Measurements from ENCODE around the gene SCNN1B. TPM values are rescaled to one million over a fixed set of nuclear protein-coding genes. Genes with fewer than 3 reads are reported as not detected.

The SCNN1B gene
- total and polyA plus RNA-seq, 3 experiments from 2014 or later = not detected

- Histone ChIP-seq H3K36me3 (ENCODE audit: insufficient read depth, low read length) (no peaks in the 10 kb centered on the region), H3K4me1 (ENCODE audit: insufficient read depth, low read length) (no peaks in the 10 kb centered on the region), H3K27ac (ENCODE audit: low read depth, low read length) (no peak overlapping the region), H3K27me3 (ENCODE audit: insufficient read depth, low read length, poor library complexity, severe bottlenecking) (no peaks in the 10 kb centered on the region), H3K9me3 (ENCODE audit: low read length) (no peaks in the 10 kb centered on the region), H3K4me3 (ENCODE audit: low read length) (no peak overlapping the region)
- H3K36me3 Mint-ChIP-seq = no peaks in the 10 kb centered on the region
- POLR2A ChIA-PET = no interaction called here
- H3K4me1 Mint-ChIP-seq = no peaks in the 10 kb centered on the region
- peaks cover 22 to 50% of the 10 kb centered on the region in 2 donors for H3K27me3 Mint-ChIP-seq
- peaks cover 0 to 2% (median 0%) of the 10 kb centered on the region in 5 donors for H3K9me3 Mint-ChIP-seq
- H3K27ac Mint-ChIP-seq = no peak overlapping the region
- no peak overlapping the region for H3K4me3 Mint-ChIP-seq
- CTCF ChIA-PET = no interaction called here
- no peak for DNase-seq
Measured at GRCh38 chr16:23280483-23280967, 21.6 kb upstream of the SCNN1B start.

- no peak for DNase-seq
- no peaks in the 10 kb centered on the region for H3K36me3 Mint-ChIP-seq
- POLR2A ChIA-PET = no interaction called here
- peaks cover 18 to 48% of the 10 kb centered on the region in 2 donors for H3K27me3 Mint-ChIP-seq
- Histone ChIP-seq H3K36me3 (ENCODE audit: insufficient read depth, low read length) (no peaks in the 10 kb centered on the region), H3K9me3 (ENCODE audit: low read length) (no peaks in the 10 kb centered on the region), H3K4me3 (ENCODE audit: low read length) (no peak overlapping the region), H3K27me3 (ENCODE audit: insufficient read depth, low read length, poor library complexity, severe bottlenecking) (no peaks in the 10 kb centered on the region), H3K4me1 (ENCODE audit: insufficient read depth, low read length) (no peaks in the 10 kb centered on the region), H3K27ac (ENCODE audit: low read depth, low read length) (no peak overlapping the region)
- H3K9me3 Mint-ChIP-seq = no peaks in the 10 kb centered on the region
- H3K27ac Mint-ChIP-seq = no peak overlapping the region
- CTCF ChIA-PET = no interaction called here
- H3K4me3 Mint-ChIP-seq = no peak overlapping the region
- no peaks in the 10 kb centered on the region for H3K4me1 Mint-ChIP-seq
Measured at GRCh38 chr16:23282568-23282967, 19.5 kb upstream of the SCNN1B start.

GRCh38 chr16:23283571-23283970 lies 18.5 kb upstream of the SCNN1B start:
- peaks cover 18 to 39% of the 10 kb centered on the region in 2 donors for H3K27me3 Mint-ChIP-seq
- CTCF ChIA-PET = no interaction called here

GRCh38 chr16:23284584-23284983 lies 17.5 kb upstream of the SCNN1B start:
- Mint-ChIP-seq H3K27ac (no peak overlapping the region), H3K9me3 (no peaks in the 10 kb centered on the region), H3K36me3 (no peaks in the 10 kb centered on the region), H3K4me3 (no peak overlapping the region), H3K4me1 (no peaks in the 10 kb centered on the region), H3K27me3 (peaks cover 13 to 34% of the 10 kb centered on the region in 2 donors)
- DNase-seq = no peak
- CTCF ChIA-PET = no interaction called here
- H3K4me3 ChIP-seq (ENCODE audit: low read length) = no peak overlapping the region
- no peaks in the 10 kb centered on the region for H3K9me3 ChIP-seq (ENCODE audit: low read length)
- POLR2A ChIA-PET = no interaction called here
- H3K4me1 ChIP-seq (ENCODE audit: insufficient read depth, low read length) = no peaks in the 10 kb centered on the region
- H3K27me3 ChIP-seq (ENCODE audit: insufficient read depth, low read length, poor library complexity, severe bottlenecking) = no peaks in the 10 kb centered on the region
- no peaks in the 10 kb centered on the region for H3K36me3 ChIP-seq (ENCODE audit: insufficient read depth, low read length)
- no peak overlapping the region for H3K27ac ChIP-seq (ENCODE audit: low read depth, low read length)

More at GRCh38 chr16:23283571-23283970, 18.5 kb upstream of the SCNN1B start:
- H3K27me3 ChIP-seq (ENCODE audit: insufficient read depth, low read length, poor library complexity, severe bottlenecking) = no peaks in the 10 kb centered on the region
- H3K4me3 ChIP-seq (ENCODE audit: low read length) = no peak overlapping the region
- Mint-ChIP-seq H3K9me3 (no peaks in the 10 kb centered on the region), H3K27ac (no peak overlapping the region), H3K4me1 (no peaks in the 10 kb centered on the region), H3K36me3 (no peaks in the 10 kb centered on the region), H3K4me3 (no peak overlapping the region)
- H3K4me1 ChIP-seq (ENCODE audit: insufficient read depth, low read length) = no peaks in the 10 kb centered on the region
- H3K27ac ChIP-seq (ENCODE audit: low read depth, low read length) = no peak overlapping the region
- no peaks in the 10 kb centered on the region for H3K9me3 ChIP-seq (ENCODE audit: low read length)
- no peak for DNase-seq
- no peaks in the 10 kb centered on the region for H3K36me3 ChIP-seq (ENCODE audit: insufficient read depth, low read length)
- POLR2A ChIA-PET = no interaction called here

GRCh38 chr16:23286131-23286532 lies 16.0 kb upstream of the SCNN1B start:
- no peaks in the 10 kb centered on the region for H3K36me3 ChIP-seq (ENCODE audit: insufficient read depth, low read length)
- Mint-ChIP-seq H3K27me3 (peaks cover 15 to 24% of the 10 kb centered on the region in 2 donors), H3K9me3 (no peaks in the 10 kb centered on the region), H3K4me3 (no peak overlapping the region), H3K4me1 (no peaks in the 10 kb centered on the region), H3K36me3 (no peaks in the 10 kb centered on the region), H3K27ac (no peak overlapping the region)
- H3K9me3 ChIP-seq (ENCODE audit: low read length) = no peaks in the 10 kb centered on the region
- ChIA-PET CTCF (no interaction called here), POLR2A (no interaction called here)
- H3K27ac ChIP-seq (ENCODE audit: low read depth, low read length) = no peak overlapping the region
- no peaks in the 10 kb centered on the region for H3K4me1 ChIP-seq (ENCODE audit: insufficient read depth, low read length)
- DNase-seq = no peak
- H3K4me3 ChIP-seq (ENCODE audit: low read length) = no peak overlapping the region
- no peaks in the 10 kb centered on the region for H3K27me3 ChIP-seq (ENCODE audit: insufficient read depth, low read length, poor library complexity, severe bottlenecking)

- H3K27me3 ChIP-seq (ENCODE audit: insufficient read depth, low read length, poor library complexity, severe bottlenecking) = no peaks in the 10 kb centered on the region
- ChIA-PET POLR2A (no interaction called here), CTCF (no interaction called here)
- H3K4me3 ChIP-seq (ENCODE audit: low read length) = no peak overlapping the region
- no peaks in the 10 kb centered on the region for H3K9me3 ChIP-seq (ENCODE audit: low read length)
- no peaks in the 10 kb centered on the region for H3K4me1 ChIP-seq (ENCODE audit: insufficient read depth, low read length)
- H3K27ac ChIP-seq (ENCODE audit: low read depth, low read length) = no peak overlapping the region
- no peaks in the 10 kb centered on the region for H3K36me3 Mint-ChIP-seq
- no peaks in the 10 kb centered on the region for H3K4me1 Mint-ChIP-seq
- H3K36me3 ChIP-seq (ENCODE audit: insufficient read depth, low read length) = no peaks in the 10 kb centered on the region
- no peak overlapping the region for H3K27ac Mint-ChIP-seq
- DNase-seq = no peak
- H3K9me3 Mint-ChIP-seq = no peaks in the 10 kb centered on the region
- no peak overlapping the region for H3K4me3 Mint-ChIP-seq
- peaks cover 7 to 10% of the 10 kb centered on the region in 2 donors for H3K27me3 Mint-ChIP-seq
Measured at GRCh38 chr16:23288209-23288608, 13.9 kb upstream of the SCNN1B start.

- H3K27ac ChIP-seq (ENCODE audit: low read depth, low read length) = no peak overlapping the region
- Mint-ChIP-seq H3K27ac (no peak overlapping the region), H3K4me1 (no peaks in the 10 kb centered on the region), H3K36me3 (no peaks in the 10 kb centered on the region), H3K4me3 (no peak overlapping the region), H3K27me3 (peaks cover 11 to 13% of the 10 kb centered on the region in 2 donors), H3K9me3 (no peaks in the 10 kb centered on the region)
- CTCF ChIA-PET = no interaction called here
- H3K36me3 ChIP-seq (ENCODE audit: insufficient read depth, low read length) = no peaks in the 10 kb centered on the region
- H3K27me3 ChIP-seq (ENCODE audit: insufficient read depth, low read length, poor library complexity, severe bottlenecking) = no peaks in the 10 kb centered on the region
- H3K9me3 ChIP-seq (ENCODE audit: low read length) = no peaks in the 10 kb centered on the region
- POLR2A ChIA-PET = no interaction called here
- no peak for DNase-seq
- no peaks in the 10 kb centered on the region for H3K4me1 ChIP-seq (ENCODE audit: insufficient read depth, low read length)
- no peak overlapping the region for H3K4me3 ChIP-seq (ENCODE audit: low read length)
Measured at GRCh38 chr16:23288726-23289512, 13.2 kb upstream of the SCNN1B start.

- Mint-ChIP-seq H3K4me3 (no peak overlapping the region), H3K9me3 (no peaks in the 10 kb centered on the region), H3K27ac (no peak overlapping the region), H3K4me1 (no peaks in the 10 kb centered on the region), H3K27me3 (peaks cover 16 to 23% of the 10 kb centered on the region in 2 donors), H3K36me3 (no peaks in the 10 kb centered on the region)
- H3K4me1 ChIP-seq (ENCODE audit: insufficient read depth, low read length) = no peaks in the 10 kb centered on the region
- no peak for DNase-seq
- POLR2A ChIA-PET = no interaction called here
- CTCF ChIA-PET = interaction anchor here (0.7 kb wide), 1 partner anchor 219 kb away, joined by 3 read pairs; no protein-coding TSS in a partner anchor
- no peaks in the 10 kb centered on the region for H3K36me3 ChIP-seq (ENCODE audit: insufficient read depth, low read length)
- H3K27me3 ChIP-seq (ENCODE audit: insufficient read depth, low read length, poor library complexity, severe bottlenecking) = no peaks in the 10 kb centered on the region
- H3K4me3 ChIP-seq (ENCODE audit: low read length) = no peak overlapping the region
- no peaks in the 10 kb centered on the region for H3K9me3 ChIP-seq (ENCODE audit: low read length)
- H3K27ac ChIP-seq (ENCODE audit: low read depth, low read length) = no peak overlapping the region
Measured at GRCh38 chr16:23290189-23291062, 11.7 kb upstream of the SCNN1B start.

All from CD8-positive, alpha-beta memory T cell (primary cell).